Activated gamma-delta T cell treated with anti-CD3 and anti-CD28 coated beads, Interleukin-2, amount 50 U/mL, for 16 hours (primary cell): Measurements from ENCODE around the gene CORO6.

Experiments
- DNase-seq: peaks from one replicate; pipeline ENCODE4 v3.0.0-alpha.2; 2020; ENCODE audit warnings: low read depth

Gene CORO6

GRCh38 chr17:29565643-29566472 lies 56.9 kb downstream of the CORO6 start:
- no peak for DNase-seq
